Endothelial cell of umbilical vein (primary cell): ENCODE data around the gene CCDC15.
"Not testable (repeated sequence)": the region's sequence is repeated elsewhere in the genome, so short reads cannot be mapped to it uniquely, and the experiment has no call there.

Experiments
- CTCF ChIP-seq, 2 donors: IDR thresholded peaks; 1 replicate in 1 of 2; 2 replicates in 1 of 2; pipeline ENCODE4 v1.5.1; 2011; ENCODE audit warnings: low read length in 2 of 2, mild to moderate bottlenecking in 2 of 2, moderate library complexity in 2 of 2, control low read depth in 1 of 2, inconsistent platforms in 1 of 2, low read depth in 1 of 2; ENCODE audit not compliant: insufficient read depth in 1 of 2; ENCODE audit errors: extremely low read depth in 1 of 2
- EZH2 ChIP-seq: IDR thresholded peaks from 2 replicates; pipeline ENCODE4 v1.6.1; 2012; ENCODE audit warnings: borderline replicate concordance, low read depth, mild to moderate bottlenecking, moderate library complexity, low read length, inconsistent platforms; ENCODE audit not compliant: severe bottlenecking
- FOS ChIP-seq: IDR thresholded peaks from 2 replicates; pipeline ENCODE4 v1.6.1; 2011; ENCODE audit warnings: mild to moderate bottlenecking, low read length, moderate library complexity, borderline replicate concordance; ENCODE audit not compliant: insufficient read depth
- GATA2 ChIP-seq: IDR thresholded peaks from 2 replicates; pipeline ENCODE4 v1.7.0; 2011; ENCODE audit warnings: low read depth, mild to moderate bottlenecking, moderate library complexity, mixed read lengths, low read length; ENCODE audit not compliant: insufficient read length, insufficient read depth
- JUN ChIP-seq: IDR thresholded peaks from 2 replicates; pipeline ENCODE4 v1.6.1; 2011; ENCODE audit warnings: borderline replicate concordance, low read depth; ENCODE audit not compliant: insufficient read length, insufficient read depth
- MYC ChIP-seq: IDR thresholded peaks from one replicate; pipeline ENCODE4 v1.6.1; 2011; ENCODE audit warnings: mild to moderate bottlenecking, low read depth, low read length
- POLR2A ChIP-seq: IDR thresholded peaks from 2 replicates; pipeline ENCODE4 v1.6.1; 2012; ENCODE audit warnings: low read depth, mild to moderate bottlenecking, control low read depth, low read length
- POLR2AphosphoS5 ChIP-seq: IDR thresholded peaks from 2 replicates; pipeline ENCODE4 v1.6.1; 2012; ENCODE audit warnings: low read depth, mild to moderate bottlenecking, control low read depth, low read length, moderate library complexity; ENCODE audit not compliant: insufficient read depth

- not testable (repeated sequence) for TF ChIP-seq CTCF (IDR thresholded peaks at IDR 0.05; ENCODE audit: extremely low read depth in 1 of 2, insufficient read depth in 1 of 2, low read depth in 1 of 2, low read length in 2 of 2); POLR2A; POLR2AphosphoS5; MYC; EZH2; FOS; JUN; GATA2
These were observed 14.2 kb downstream of the CCDC15 start for GRCh38 chr11:124968197-124968596.
